HG02943 (cell line): ENCODE results near the gene CDK11A.
"Not testable (repeated sequence)": the region's sequence is repeated elsewhere in the genome, so short reads cannot be mapped to it uniquely, and the experiment has no call there.

ENCODE experiments used
- ATAC-seq: cut with Tn5 transposase; IDR thresholded peaks from one replicate; pipeline ENCODE4 v1.9.1; 2021; ENCODE audit warnings: mild to moderate bottlenecking, low read depth, moderate library complexity; ENCODE audit not compliant: unreplicated experiment

The CDK11A gene

DNA sequence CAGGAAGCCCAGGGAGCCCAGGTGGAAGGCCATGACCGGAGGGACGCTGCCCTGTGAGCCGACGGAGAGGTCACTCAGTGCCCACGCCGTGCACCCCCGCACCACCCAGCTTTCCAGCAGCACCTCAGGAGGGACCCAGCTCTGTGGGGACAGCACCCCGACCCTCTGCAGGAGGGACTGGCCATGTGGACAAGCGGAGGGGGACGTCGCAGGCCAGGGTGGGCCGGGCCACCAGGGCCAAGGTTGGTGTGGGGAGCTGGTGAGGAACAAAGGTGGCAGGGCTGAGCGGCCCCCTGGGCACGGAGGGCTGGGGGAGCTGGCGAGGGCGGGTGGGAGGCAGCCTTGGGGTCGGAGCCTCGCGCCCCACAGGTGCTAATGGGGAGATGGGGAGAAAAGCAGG is 31.3 kb upstream of the CDK11A start:
- ATAC-seq: no peak

DNA sequence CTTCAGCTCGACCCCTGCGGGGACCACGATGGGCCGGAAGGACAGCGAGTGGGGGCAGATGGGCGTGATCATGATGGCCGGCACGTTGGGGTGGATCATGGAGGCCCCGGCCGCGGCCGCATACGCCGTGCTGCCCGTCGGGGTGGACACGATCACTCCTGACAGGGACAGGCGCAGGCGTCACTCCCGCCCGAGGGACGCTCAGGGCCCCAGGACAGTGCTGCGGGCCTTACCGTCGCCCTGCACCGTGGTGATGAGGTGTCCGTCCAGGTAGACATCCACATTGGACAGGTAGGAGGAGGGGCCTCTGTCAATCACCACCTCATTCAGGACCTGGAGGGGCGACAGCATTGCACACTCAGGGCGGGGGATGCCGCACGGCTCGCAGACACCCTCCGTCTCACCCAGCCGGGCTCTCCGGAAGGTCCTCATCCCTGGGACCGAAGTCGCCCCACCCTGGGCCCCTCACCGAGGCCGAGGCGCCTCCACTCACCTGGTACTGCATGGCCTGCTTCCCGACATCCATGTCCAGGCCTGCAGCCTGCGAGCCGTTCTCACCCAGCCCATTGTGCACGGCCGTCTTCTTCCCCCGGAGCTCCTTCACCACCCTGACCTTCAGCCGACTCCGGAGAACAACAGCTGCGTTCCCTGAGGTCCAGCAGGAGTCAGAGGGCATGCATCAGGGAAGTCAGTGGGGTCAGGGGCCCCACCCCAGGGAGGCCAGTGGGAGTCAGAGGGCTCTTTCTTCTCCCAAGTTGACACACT is 30.1 kb upstream of the CDK11A start:
- ATAC-seq: no peak

DNA sequence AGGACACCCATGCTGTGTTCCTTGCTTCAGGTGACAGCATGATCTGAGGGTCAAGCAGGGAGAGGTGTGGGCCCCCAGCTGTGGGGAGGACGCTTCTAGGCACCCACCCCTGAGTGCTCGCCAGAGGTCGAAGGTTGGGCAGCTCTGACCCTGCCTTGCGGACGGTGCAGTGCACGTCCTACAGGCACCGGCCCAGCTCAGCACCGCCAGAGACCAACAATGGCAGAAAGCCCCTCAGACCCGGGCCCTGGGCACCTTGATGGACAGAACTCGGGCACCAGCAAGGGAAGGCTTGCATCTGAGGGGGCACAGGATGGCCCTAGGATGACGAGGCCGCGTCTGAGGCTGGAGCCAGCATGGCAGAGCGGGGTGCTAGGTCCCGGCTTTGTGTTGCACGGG is 29.4 kb upstream of the CDK11A start:
- no peak for ATAC-seq

DNA sequence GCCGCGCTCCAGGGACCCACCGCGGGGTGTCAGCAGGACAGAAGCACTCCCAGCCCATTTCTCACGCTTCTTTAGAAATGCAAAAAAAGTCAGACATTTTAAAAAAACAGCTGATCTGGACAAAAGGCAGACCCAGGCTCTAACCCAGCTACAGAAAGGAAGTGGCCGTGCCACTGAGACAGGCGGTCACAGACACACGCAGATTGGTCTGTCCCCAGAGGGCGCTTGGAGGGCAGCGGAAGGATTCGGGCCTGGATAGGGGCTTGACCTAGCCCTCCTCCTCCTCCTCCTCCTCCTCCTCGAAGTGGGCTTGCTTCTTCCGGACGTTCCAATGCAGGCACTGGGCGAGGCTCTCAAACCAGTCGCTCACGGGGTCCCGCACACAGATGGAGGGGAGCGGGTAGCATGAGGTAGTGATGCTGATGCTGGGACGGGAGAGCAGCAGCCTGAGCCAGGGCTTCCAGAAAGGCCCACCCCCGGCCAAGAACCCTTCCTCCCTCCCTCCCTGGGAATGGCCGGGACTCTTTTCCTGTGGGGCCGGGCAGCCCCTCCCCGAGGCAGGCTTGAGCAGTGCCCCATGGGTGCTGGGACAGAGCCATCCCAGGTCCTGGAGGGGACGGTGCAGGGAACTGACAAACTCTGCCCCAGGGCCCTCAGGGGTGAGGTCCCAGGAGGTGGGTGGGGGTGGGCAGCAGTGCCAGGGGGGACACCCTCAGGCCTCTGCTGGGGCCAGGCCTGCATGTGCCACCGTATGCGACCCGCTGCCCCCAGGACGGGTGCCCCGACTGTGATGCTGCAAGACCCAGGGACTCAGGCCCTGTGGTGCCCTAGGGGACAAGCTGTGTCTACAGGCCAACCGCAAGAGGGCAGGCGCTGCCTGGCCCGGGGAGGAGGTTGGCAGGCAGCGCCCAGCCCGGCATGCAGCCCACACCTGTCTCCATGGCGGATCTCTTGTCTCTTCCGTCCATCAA is 28.8 kb upstream of the CDK11A start:
- no peak for ATAC-seq

DNA sequence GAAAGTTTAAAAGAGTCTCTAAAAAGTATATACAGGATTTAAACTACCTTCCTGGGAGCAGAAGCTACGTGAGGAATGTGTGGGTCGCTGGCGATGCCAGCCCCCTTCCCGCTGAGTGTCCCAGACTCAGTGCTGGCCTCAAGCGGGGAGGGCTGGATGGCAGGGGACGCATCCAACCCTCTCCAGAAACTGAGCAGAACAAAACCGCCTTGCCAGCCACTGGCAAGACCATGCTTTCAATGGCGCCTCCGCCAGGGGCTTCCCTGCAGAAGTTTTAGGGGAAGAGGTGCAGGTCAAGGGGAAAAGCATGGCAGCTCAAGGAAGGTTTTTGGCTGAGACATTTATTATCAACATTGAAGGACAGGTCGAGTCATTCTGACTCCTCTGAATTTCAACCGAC is 28.0 kb upstream of the CDK11A start:
- ATAC-seq: no peak

DNA sequence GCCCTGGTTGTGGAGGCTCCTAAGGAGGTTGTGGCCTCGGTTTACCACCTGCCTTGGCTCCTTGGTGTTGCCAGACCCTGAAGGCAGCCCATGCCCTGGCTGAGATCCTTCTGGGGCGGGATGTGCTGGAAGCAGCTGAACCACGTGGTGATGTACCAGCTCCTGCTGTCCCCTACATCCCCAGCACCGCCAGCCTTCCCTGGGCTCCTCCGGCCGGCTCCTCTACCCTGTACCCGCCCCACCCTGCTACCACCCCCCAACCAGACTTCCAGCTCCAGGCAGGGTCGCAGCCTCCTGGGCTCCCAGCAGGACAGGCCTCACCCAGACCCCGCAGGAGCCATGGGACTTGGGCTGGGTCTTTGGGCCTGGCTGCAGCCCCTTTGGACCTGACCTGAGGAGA is 25.8 kb upstream of the CDK11A start:
- ATAC-seq: not testable (repeated sequence)

DNA sequence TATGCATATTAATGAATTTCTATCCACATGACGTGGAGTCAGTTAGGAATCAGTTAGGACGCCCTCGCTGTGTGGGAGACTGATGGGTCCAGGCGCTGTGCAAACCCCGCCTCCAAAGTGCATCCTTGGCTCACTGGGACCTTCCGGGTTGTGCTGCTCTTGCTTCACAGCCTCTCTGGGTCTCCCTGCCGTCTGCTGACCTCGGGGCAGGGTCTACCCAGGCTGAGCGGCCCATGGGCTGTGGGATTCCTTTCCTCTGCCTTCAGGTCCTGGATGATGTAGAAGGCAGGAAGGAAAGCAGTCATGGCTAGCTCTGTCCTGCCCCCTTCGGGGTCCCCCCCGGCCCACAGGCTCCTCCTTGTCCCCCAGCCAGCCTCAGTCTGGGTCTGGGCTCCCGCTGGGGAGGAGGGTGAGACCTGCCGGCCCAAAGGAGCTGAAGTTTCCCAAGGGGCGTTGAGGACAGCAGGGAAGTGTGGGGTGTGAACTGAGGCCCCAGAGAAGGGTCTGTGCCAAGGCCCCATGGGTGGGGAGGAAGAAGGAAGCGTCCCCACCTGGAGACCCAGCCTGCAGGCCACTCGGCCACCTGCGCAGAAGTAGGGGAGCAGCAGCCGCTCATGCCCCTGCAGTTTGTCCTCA is 24.6 kb upstream of the CDK11A start:
- ATAC-seq: no peak

DNA sequence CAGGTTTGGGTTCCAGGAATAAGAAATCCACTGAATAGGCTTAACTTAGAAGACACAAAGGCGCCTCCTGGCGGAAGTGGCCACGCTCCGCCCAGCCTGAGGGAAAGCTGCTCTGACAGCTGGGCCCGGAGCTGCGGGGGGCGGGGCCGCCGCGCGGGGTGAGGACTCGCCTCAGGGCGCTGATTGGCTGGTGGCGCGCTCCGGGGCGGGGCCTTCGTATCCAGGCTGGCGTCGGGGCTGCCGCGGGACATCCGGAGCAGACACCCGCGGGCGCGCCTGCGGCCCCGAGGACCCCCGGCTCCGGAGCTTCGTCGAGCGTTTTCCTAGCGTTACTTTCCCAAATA is 22.4 kb upstream of the CDK11A start:
- ATAC-seq: peak; percentile 73

DNA sequence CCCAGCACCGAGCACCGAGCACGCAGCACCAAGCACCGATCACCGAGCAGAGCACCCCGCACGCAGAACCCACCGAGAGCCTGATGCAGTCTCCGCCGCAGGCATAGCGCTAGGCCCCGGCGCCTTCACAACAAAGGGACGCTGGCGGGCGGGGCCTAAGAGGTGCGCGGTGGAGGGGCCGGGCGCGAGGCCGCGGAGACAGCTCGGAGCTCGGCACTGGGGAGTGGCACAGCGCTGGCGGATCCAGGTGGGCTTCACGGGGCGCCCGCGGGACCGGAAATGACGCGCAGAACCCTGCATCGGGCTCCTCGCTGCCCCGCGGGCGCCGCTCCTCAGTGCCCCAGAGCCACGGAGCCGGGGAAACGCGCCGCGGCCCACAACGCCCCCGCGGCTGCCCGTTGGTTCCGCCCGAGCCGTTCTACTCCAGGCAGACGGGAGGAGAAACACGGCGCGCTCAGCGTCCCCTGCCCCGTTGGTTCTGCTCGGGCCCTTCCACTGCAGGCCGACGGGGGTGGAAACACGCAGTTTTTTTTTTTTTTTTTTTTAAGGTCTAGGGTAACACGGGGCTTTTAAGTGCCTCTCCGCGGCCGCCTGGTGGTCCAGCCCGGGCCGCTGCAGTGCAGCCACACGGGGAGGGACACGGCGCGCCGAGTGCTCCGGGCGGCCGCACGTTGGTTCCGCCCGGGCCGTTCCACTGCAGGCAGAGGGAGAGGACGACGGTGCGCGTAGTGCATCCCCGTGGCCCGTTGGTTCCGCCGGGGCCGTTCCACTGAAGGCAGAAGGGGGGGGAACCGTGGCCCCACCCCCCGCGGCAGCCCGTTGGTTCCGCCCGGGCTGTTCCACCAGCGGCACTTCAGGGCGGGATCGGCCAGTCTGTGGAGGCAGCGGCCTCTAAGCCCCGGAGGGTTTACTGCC is 21.8 kb upstream of the CDK11A start:
- ATAC-seq: peak; percentile 51

DNA sequence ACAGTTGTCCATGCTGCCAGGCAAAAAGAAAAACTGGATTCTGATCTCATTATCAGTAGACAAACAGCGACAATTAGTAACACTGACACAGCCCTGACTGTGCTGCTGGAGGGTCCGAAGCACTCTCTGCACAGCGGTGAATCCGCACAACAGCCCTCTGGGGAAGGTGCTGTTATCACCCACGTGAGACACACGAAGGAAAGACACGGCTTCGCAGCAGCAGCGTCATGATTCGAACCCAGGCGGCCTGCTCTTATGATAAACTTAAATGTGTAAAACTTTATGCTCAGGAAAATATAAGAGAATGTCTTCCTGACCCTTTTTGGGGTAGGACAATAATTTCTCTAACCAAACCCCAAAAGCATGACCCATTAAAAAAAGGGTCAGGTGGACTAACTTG is 18.4 kb upstream of the CDK11A start:
- ATAC-seq: not testable (repeated sequence)

DNA sequence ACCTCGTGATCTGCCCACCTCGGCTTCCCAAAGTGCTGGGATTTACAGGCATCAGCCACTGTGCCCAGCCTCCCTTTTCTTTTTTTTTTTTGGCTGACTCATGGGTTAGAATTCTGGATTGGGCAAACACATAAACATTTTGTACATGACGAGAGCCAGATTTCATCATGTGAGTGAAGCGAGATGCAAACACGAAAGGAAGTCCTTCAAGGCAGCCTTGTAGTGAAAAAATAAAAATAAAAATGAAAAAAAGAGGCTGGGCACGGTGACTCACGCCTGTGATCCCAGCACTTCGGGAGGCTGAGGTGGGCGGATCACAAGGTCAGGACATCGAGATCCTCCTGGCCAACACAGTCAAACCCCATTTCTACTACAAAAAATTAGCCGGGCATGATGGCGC is 16.9 kb upstream of the CDK11A start:
- not testable (repeated sequence) for ATAC-seq

DNA sequence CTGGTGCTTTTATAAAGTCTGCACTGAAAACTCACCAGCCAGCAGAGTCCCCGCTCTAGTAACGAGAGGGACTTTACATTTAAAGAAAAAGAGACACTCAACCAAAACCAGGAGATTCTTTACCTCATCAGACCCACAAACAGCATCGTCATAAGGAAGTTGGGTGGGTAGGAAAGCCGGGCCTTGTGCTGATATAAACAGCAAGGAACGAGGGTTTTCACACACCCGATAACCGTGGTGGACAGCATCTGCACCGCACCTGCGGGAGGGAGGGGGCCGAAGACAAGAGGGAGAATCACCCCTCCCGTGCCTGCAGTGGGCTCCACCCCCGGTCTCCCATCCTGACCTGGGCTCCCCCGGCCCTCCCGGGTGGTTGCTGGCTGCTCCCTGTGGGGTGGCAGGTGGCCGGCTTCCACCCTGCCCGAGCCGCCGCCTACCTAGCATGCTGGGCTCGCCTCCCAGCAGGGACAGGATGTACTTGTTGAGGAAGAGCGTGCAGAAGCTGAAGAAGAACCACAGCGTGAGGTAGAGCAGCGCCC is 14.7 kb upstream of the CDK11A start:
- ATAC-seq: not testable (repeated sequence)

DNA sequence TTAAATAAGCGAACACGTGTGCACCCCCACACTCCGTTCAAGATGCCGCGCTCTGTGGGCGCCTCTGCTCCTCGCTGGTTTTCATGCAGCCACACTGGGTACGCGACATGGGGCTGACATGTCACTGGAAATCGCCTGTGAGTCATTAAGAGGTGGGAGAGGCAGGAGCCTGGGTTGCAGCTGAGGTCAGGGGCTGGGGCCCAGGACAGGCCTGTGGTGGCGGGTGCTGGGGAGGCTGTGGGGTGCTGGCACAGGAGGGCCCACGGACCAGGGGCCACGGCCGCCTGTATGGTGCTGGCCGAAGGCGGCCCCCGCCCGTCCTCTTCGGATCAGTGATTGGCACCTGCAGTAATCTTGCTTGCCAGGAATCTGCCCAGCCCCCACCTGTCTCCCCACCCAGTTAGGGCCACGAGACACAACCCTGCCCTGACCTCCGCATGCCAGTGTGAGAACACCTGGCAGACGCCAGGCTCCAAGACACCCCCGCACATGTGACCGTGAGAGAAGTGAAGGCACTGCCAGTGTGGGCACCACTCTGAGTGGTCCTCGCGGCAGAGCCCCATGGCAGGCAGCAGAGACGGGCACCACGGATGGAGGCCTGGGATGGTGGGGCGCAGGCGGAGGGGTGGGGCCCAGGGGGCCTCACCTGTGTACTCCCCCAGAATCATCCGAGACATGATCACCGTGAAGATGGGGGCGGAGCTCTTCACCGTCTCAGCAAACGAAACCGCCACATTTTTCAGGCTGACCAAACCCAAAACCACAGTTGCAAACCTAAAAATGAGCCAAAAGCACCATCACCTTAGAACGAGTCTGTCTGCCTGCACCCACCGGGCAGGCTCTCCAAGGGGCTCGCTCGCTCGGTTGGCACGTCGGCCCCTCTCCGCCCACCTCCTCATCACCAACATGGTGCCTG is 13.8 kb upstream of the CDK11A start:
- ATAC-seq: not testable (repeated sequence)

DNA sequence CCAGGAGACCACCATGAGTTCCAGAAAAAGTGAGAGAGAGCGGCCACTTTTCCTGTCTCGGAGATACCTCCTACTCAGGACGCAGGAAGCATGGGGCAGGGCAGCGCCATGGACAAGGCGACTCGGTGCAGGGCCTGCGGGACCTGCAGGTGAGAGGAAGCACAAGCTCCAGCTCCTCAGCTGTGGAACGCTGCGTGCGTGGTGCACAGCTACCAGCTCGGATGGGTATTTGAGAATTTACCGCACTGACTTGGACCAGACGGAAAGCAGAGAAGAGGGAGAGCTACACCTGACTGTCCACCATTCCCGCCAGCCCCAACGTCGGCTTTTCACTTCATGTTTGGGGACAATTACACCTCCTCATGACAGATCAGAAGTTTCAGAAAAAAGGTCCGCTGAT is 8.2 kb upstream of the CDK11A start:
- ATAC-seq: no peak

DNA sequence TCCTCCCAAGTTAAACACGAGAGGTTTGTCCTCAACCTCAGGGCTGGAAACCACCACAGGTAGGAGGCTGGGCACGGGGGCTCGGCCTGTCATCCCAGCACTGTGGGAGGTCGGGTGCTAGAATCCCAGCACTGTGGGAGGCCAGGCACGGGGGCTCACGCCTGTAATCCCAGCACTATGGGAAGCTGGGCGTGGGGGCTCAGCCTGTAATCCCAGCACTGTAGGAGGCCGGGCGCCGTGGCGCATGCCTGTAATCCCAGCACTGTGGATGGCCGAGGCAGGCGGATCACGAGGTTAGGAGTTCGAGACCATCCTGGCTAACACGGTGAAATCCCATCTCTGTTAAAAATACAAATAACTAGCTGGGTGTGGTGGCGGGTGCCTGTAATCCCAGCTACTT is 6.7 kb upstream of the CDK11A start:
- no peak for ATAC-seq

DNA sequence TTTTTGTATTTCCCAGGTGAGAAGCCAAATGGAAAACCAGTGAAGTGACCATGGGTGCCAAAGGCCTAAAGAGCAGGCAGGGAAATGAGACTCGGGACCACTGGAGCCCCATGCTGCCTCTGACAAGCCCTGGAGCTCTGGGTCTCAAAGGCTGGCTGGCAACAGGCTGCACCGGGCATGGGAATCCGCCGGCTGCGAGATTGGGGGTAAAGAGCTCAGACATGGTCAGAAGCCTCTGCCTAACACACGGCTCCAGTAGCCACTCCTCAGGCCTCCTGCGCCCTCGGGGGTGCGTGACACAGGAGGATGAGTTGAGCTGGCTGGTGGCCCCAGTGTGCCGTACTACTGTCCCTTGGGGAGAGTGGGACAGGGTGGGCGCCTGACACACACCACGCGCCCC is 6.1 kb upstream of the CDK11A start:
- not testable (repeated sequence) for ATAC-seq

DNA sequence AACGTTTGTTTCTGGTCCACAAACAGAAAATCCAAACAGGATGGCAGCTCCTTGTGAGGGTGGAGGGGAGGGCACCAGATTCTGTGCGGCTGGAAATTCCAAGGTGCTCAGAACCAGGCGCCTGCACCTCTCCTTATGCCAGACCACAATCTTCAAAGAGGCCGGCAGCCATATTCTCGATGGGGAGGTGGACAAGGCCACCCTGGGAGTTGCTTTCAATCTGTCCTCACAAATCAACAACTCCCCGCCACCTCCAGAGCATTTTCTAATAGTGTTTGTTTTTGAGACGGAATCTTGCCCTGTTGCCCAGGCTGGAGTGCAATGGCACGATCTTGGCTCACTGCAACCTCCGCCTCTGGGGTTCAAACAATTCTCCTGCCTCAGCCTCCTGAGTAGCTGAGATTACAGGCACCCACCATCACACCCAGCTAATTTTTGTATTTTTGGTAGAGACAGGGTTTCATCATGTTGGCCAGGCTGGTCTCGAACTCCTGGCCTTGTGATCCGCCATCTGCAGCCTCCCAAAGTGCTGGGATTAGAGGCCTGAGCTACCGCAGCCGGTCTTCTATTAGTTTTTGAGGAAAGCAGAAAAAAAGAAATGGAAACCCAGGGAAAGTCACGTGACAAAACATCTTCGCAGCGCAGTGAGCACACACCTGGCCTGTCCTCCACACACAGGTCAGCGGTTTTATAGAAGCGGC is 5.1 kb upstream of the CDK11A start:
- ATAC-seq: not testable (repeated sequence)

DNA sequence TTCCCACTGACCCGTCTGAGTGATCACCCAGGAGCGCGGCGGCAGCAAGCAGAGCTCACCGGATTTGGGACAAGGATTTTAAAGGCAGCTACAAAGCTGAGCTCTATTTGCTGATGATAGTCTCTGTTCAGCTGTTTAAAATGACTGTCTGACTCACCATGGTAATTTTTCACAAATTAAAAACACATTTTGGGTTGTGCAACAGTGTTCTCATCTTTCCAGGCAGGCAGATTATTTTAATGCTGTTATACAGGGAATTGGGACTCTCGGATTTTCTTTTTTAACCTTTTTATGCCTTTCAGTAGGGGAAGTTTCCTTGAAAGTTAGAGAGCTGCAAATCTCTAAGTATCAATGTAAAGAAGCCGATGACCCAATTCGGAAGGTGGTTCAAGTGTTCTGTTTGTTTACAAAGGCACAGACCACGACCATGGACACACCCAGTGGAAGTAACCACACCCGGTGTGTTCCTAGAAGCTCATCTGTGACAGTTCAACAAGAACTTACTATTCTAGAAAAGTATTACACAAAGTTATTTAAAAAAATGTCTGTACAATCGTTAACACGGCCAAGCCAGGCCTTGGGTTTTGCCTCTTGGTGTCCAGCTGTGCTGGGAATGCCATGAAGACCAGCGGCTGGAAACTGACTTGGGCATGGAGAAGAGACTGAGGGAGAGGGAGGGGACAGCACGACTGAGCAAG is 4.3 kb upstream of the CDK11A start:
- not testable (repeated sequence) for ATAC-seq
